Lower lobe of right lung (tissue), 2 donors: Measurements from ENCODE around the gene ZDHHC11. TPM values are rescaled to one million over a fixed set of nuclear protein-coding genes. Genes with fewer than 3 reads are reported as not detected.
A peak's percentile ranks its signal among the peaks of the same experiment; 100 is the strongest.

Experiments
- ATAC-seq, 2 donors: fragments of 200-7000 bp; cut with Tn5 transposase; one replicate each; pipeline ENCODE4 v1.9.1; 2020 to 2022; ENCODE audit warnings: mild to moderate bottlenecking in 2 of 2, moderate library complexity in 2 of 2
- DNase-seq: peaks from one replicate; pipeline ENCODE4 v3.0.0-alpha.2; 2020
- H3K27ac ChIP-seq: fragments of 200-600 bp; one replicate; pipeline ENCODE4 v1.8.0; 2022
- H3K27me3 ChIP-seq: fragments of 200-600 bp; one replicate; pipeline ENCODE4 v1.8.0; 2022; ENCODE audit warnings: low read depth
- H3K36me3 ChIP-seq: fragments of 200-600 bp; one replicate; pipeline ENCODE4 v1.8.0; 2022; ENCODE audit warnings: mild to moderate bottlenecking
- H3K4me1 ChIP-seq: fragments of 200-600 bp; one replicate; pipeline ENCODE4 v1.8.0; 2022
- H3K4me3 ChIP-seq: fragments of 200-600 bp; one replicate; pipeline ENCODE4 v1.8.0; 2022; ENCODE audit warnings: mild to moderate bottlenecking
- H3K9me3 ChIP-seq: fragments of 200-600 bp; one replicate; pipeline ENCODE4 v1.8.0; 2022
- intact Hi-C: fragments of 100-400 bp; cut with DNase I; formaldehyde crosslinking; loops from one replicate; pipeline ENCODE4 v1.11.0; 2022
- total RNA-seq: library from RNA; stranded (reverse); fragmentation: NEBNext Ultra II Directional; extraction: Animal tissue kit (Norgen Biotek cat#: 25700); gene quantifications from one replicate; pipeline ENCODE4 v1.2.1, GENCODE V29; 2021
- TF ChIP-seq, protein P1 (sequence below): fragments of 200-600 bp; IDR thresholded peaks from one replicate; pipeline ENCODE4 v1.8.0; 2022; ENCODE audit warnings: antibody characterized with exemption, mild to moderate bottlenecking
- donor health status: DM: no; HTN: yes; CAD: no; lungs with severe emphysema.

Gene ZDHHC11
- total RNA-seq, 1 donor from 2014 or later = 28.7 TPM

DNA sequence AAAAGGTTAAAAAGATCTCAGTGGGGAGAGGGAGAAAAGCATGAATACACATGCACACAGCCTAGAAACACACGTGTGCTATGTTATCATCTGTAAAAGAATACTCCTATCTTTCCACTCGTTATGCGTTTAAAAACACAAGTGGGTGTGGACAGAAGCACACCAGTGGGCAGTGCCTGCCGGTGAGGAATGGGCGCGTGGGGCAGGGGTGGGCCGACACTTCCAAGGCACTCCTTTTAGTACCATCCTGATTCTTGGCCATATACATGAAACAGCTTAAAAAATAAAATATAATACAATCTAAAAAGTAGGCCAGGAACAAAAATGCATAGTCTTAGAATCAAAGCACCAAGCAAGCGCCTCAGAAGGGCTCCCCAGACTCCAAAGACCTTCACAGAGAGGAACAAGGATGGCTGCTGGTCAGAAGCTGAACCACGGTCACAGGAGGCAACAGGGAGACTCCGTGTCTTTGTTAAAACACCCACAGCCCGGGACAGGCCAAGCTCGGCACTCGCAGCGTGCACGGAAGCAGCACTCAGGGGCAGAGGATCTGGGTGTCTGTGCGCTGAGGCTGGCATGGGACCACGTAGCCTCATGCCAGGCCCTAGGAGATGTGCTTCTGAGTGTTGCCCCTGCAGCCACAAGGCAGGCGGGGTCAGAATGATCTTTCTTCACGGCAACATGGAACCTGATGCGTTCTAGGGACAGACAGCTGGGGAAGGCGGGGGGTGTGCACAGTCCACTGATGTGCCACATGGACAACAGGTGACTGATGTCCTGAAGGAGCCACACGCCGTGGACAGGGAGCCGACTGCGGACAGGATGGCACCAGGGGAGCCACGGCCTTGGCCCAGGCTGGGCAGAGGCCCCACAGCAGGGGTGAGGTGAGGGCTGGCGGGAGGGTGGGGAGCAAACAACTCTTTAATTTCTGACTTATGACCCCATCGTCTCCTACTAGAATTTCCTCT lies 25.9 kb upstream of the ZDHHC11 start:
- H3K27me3 ChIP-seq = no peaks in the 10 kb centered on the region
- no peaks in the 10 kb centered on the region for H3K9me3 ChIP-seq
- H3K27ac ChIP-seq = no peak overlapping the region
- DNase-seq (no peak), ATAC-seq (no peak)
- no peak overlapping the region for H3K4me3 ChIP-seq
- TF ChIP-seq, protein P1, sequence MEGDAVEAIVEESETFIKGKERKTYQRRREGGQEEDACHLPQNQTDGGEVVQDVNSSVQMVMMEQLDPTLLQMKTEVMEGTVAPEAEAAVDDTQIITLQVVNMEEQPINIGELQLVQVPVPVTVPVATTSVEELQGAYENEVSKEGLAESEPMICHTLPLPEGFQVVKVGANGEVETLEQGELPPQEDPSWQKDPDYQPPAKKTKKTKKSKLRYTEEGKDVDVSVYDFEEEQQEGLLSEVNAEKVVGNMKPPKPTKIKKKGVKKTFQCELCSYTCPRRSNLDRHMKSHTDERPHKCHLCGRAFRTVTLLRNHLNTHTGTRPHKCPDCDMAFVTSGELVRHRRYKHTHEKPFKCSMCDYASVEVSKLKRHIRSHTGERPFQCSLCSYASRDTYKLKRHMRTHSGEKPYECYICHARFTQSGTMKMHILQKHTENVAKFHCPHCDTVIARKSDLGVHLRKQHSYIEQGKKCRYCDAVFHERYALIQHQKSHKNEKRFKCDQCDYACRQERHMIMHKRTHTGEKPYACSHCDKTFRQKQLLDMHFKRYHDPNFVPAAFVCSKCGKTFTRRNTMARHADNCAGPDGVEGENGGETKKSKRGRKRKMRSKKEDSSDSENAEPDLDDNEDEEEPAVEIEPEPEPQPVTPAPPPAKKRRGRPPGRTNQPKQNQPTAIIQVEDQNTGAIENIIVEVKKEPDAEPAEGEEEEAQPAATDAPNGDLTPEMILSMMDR = no peak
- peaks cover 82% of the 10 kb centered on the region for H3K36me3 ChIP-seq
- intact Hi-C loops = no loop called here
- peaks cover 6% of the 10 kb centered on the region for H3K4me1 ChIP-seq

DNA sequence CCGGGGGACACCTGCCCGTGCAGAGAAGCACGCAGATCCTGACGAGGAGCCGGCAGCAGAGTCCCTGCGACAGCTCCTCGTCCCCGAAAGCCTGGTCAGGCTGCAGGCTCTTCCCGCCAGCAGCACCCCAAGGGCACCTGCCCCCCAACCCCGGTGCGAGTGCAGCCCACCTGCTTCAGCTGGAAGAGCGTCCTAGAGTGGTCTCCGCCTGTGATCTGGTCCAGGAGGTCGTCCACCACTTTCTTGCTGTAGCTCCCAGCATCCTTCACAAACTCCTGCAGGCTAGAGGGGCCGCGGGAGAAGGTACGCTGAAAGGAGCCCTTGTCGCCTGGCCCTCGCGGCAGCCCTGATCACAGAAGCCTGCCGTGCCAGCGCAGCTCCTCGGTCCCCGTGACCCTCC lies 25.1 kb upstream of the ZDHHC11 start:
- ATAC-seq (no peak), DNase-seq (no peak)
- Histone ChIP-seq H3K27ac (no peak overlapping the region), H3K9me3 (no peaks in the 10 kb centered on the region), H3K4me1 (peaks cover 6% of the 10 kb centered on the region), H3K4me3 (no peak overlapping the region), H3K27me3 (no peaks in the 10 kb centered on the region), H3K36me3 (peaks cover 82% of the 10 kb centered on the region)
- TF ChIP-seq, protein P1 = no peak
- intact Hi-C loops = no loop called here

DNA sequence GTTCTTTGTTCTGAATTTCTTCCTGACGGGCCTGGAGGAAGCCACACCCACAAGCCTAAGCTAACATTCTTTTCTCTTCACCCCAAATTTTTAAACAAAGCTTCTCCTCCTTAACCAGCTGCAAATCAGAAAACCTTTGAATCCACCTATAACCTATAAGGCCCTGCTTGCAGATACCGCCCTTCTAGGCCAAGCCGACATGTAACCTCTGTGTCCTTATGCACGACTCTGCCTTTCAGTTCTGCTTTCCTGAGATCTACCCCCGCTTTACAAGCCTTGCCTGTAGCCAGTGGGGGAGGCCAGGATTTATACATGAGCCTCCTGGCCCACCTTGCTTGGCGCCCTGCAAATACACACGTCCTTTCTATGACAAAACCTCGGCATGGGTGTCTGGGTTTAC lies 22.5 kb upstream of the ZDHHC11 start:
- DNase-seq (peak; percentile 6), ATAC-seq (no peak)
- Histone ChIP-seq H3K9me3 (no peaks in the 10 kb centered on the region), H3K4me1 (peaks cover 6% of the 10 kb centered on the region), H3K27me3 (no peaks in the 10 kb centered on the region), H3K4me3 (no peak overlapping the region), H3K36me3 (peaks cover 100% of the 10 kb centered on the region), H3K27ac (no peak overlapping the region)
- intact Hi-C loops = no loop called here
- TF ChIP-seq, protein P1 = no peak

DNA sequence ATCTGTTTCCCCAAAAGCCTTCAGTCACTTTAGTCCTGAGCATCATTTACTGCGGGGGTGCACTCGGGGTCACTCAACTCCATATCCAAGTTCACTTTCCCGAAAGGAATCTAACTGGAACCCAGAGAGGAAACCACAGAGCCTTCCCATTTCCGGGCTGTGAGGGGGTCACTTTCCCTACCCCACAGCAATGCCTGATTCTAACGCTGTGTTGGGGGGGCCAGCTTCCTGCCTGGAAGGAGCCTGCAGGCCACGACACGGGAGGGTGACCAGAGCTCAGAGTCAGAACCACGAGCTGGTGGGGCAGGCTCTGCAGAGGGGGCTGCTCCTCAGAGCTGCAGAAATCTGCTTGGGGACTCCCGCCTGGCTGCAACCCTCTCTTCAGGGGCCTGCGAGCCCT lies 21.5 kb upstream of the ZDHHC11 start:
- no peaks in the 10 kb centered on the region for H3K9me3 ChIP-seq
- ATAC-seq (no peak), DNase-seq (peak; percentile 40)
- TF ChIP-seq, protein P1 = no peak
- no peak overlapping the region for H3K27ac ChIP-seq
- H3K4me3 ChIP-seq = no peak overlapping the region
- H3K27me3 ChIP-seq = no peaks in the 10 kb centered on the region
- intact Hi-C loops = no loop called here
- peaks cover 100% of the 10 kb centered on the region for H3K36me3 ChIP-seq
- peaks cover 6% of the 10 kb centered on the region for H3K4me1 ChIP-seq

DNA sequence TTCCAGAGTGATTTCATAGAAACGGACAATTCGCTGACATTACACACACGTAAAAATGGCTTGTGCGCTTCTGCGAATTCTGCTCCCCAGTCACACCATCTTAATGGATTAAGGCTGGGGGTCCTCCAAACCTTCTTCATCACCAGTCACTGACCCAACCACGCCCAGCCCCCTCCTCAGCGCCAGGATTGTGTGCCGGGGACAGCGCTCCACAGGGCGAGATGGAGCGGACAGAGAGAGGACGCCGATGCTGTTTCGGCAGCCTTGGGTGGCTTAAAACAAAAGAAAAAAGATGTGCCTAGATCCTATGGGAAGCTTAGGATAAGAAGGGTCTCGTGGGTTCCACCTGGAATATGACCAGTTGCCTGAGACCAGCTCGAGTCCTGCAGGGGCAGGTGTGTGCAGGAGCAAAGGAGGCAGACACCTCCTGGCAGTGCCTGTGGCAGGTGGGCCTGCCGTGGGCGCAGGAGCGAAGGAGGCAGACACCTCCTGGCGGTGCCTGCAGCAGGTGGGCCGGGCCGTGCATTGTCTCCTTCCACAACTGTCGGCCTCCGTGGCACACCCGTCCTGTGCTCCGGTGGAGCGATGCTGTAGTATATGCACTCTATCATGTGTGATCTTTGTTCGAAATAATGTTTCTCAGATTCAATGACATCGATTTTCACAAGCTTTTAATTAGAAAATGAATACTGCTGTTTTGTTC lies 21.0 kb upstream of the ZDHHC11 start:
- H3K27ac ChIP-seq = no peak overlapping the region
- H3K9me3 ChIP-seq = no peaks in the 10 kb centered on the region
- DNase-seq = peak; percentile 32
- no peak for ATAC-seq
- H3K4me1 ChIP-seq = peaks cover 6% of the 10 kb centered on the region
- no peaks in the 10 kb centered on the region for H3K27me3 ChIP-seq
- intact Hi-C loops = no loop called here
- H3K36me3 ChIP-seq = peaks cover 100% of the 10 kb centered on the region
- TF ChIP-seq, protein P1 = no peak
- H3K4me3 ChIP-seq = no peak overlapping the region
